SJSA1 (cell line): Measurements from ENCODE around the gene FHIT. TPM values are rescaled to one million over a fixed set of nuclear protein-coding genes. Genes with fewer than 3 reads are reported as not detected.

ENCODE experiments used
- DNase-seq, 2 experiments: peaks; one replicate each; pipeline ENCODE4 v3.0.0-alpha.2; 2015 to 2020; ENCODE audit warnings: low spot score in 2 of 2, low read depth in 1 of 2
- H3K27ac ChIP-seq: fragments of 250-450 bp; sonication (Bioruptor Pico); 2 replicates; pipeline ENCODE4 v1.5.1; 2020; ENCODE audit warnings: mild to moderate bottlenecking, moderate library complexity
- H3K27me3 ChIP-seq: fragments of 250-450 bp; sonication (Bioruptor Pico); replicated peaks from 2 replicates; pipeline ENCODE4 v1.5.1; 2020; ENCODE audit warnings: mild to moderate bottlenecking, moderate library complexity
- H3K36me3 ChIP-seq: fragments of 250-450 bp; sonication (Bioruptor Pico); 2 replicates; pipeline ENCODE4 v1.5.1; 2020; ENCODE audit warnings: mild to moderate bottlenecking
- H3K4me1 ChIP-seq: fragments of 250-450 bp; sonication (Bioruptor Pico); replicated peaks from 2 replicates; pipeline ENCODE4 v1.6.1; 2021; ENCODE audit warnings: mild to moderate bottlenecking
- H3K4me3 ChIP-seq: fragments of 250-450 bp; sonication (Bioruptor Pico); 2 replicates; pipeline ENCODE4 v1.5.1; 2020; ENCODE audit warnings: mild to moderate bottlenecking
- H3K9me3 ChIP-seq: fragments of 250-450 bp; sonication (Bioruptor Pico); replicated peaks from 2 replicates; pipeline ENCODE4 v1.5.1; 2020; ENCODE audit warnings: mild to moderate bottlenecking
- total RNA-seq: library from RNA; depleted of rRNA; stranded (reverse); fragments of >200 nt; shearing (Covaris generic); gene quantifications from 2 replicates; pipeline ENCODE4 v1.2.3, GENCODE V29; 2014

The FHIT gene
- total RNA-seq, 1 experiment from 2014 or later = not detected

DNA sequence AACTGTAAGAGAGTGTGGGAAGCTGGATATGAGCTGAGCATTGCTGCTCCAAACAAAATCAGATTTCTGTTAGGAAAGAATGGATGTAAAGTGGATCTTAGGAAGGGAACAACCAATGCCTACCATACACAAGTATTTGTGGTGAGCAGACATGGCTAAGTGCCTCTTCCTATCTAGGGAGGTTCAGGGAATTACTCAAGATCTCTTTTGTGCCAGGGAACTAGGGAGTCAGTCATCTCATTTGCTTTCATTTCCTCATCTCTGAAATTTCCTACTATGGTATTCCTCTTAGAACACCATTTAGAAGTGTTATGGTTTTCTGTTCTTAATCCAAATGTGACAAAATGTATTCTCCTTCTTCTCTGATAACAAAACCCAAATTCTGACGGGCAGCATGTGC lies 396.5 kb downstream of the FHIT start:
- Histone ChIP-seq H3K27me3 (no peaks in the 10 kb centered on the region), H3K27ac (no peak overlapping the region), H3K4me1 (no peaks in the 10 kb centered on the region), H3K36me3 (no peaks in the 10 kb centered on the region), H3K4me3 (no peak overlapping the region), H3K9me3 (no peaks in the 10 kb centered on the region)
- no peak for DNase-seq

DNA sequence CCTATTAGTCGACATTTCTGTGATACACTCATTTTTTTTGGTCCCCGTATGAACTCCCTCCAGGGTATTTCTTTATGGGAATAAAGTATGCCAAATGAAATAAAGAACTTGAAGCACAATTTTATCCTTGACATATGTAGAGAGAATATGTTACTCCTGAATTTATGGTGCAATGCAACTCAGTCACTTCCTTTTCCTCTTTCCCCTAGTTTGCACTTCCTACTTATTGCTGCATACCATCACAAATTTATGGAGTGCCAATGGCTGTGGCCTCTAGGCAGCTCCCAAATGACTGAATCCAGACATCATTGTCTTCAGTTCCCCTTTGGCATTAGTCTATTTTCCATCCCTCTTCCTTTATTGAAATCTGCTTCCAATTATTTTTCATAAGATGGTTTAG lies 403.5 kb downstream of the FHIT start:
- Histone ChIP-seq H3K4me3 (no peak overlapping the region), H3K4me1 (no peaks in the 10 kb centered on the region), H3K27me3 (no peaks in the 10 kb centered on the region), H3K36me3 (no peaks in the 10 kb centered on the region), H3K9me3 (no peaks in the 10 kb centered on the region), H3K27ac (no peak overlapping the region)
- no peak for DNase-seq

DNA sequence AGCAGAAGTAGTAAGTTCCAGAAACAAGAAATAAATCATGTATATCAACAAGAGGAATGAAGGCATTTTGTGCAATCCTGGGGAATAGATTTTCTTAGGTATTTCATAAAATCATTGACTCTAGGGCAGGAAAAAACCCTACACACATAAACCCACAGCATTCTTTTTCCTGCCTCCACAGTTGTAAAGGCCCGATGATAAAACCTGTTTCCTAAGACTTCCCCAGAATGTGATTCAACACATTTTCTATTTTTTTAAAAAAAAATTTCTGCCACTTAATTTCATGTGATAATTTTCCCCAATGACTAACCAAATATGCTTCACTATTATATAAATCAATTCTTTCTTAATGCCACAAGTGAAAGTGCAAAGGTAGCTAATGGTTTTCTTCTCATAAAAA lies 407.0 kb downstream of the FHIT start:
- Histone ChIP-seq H3K27ac (no peak overlapping the region), H3K9me3 (no peaks in the 10 kb centered on the region), H3K27me3 (no peaks in the 10 kb centered on the region), H3K4me1 (no peaks in the 10 kb centered on the region), H3K4me3 (no peak overlapping the region), H3K36me3 (no peaks in the 10 kb centered on the region)
- no peak for DNase-seq

DNA sequence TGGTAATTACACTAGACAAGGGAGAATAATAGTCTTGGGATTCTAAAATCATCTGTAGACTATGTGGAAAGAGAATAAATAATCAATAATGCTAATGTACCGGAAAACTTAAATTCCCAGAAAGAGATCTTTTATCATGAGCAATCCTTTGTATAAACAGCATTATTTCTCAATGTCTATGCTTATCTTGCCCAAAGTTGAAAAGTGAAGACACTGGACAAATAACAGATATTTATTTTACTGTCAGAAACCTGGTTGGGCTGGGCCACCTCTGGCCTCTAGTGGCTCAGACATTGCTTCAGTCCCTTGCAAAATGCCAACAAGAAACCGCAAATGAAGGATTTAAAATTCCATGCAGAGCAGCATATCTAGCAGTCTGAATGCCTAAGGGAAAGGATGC lies 409.9 kb downstream of the FHIT start:
- Histone ChIP-seq H3K27me3 (no peaks in the 10 kb centered on the region), H3K9me3 (no peaks in the 10 kb centered on the region), H3K27ac (no peak overlapping the region), H3K4me3 (no peak overlapping the region), H3K36me3 (no peaks in the 10 kb centered on the region), H3K4me1 (no peaks in the 10 kb centered on the region)
- DNase-seq = no peak

DNA sequence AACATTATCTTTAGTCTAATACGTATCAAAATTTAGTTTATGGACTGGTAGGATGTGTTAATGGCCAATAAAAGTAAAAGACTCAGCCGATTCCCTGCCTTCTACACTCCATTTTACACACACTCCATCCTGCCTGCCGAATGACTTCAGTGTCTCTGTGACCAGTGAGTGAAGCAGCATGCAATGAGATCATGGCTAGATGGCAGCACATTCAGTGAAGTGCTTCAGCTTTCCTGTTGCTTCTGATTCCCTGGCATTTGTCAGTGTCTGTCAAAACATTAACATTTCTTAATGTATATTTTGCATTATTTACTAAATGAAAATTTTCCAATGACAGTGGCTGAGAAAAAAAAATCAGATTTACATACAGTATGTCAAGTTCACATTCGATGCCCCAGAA lies 412.0 kb downstream of the FHIT start:
- Histone ChIP-seq H3K27me3 (no peaks in the 10 kb centered on the region), H3K4me3 (no peak overlapping the region), H3K9me3 (no peaks in the 10 kb centered on the region), H3K4me1 (no peaks in the 10 kb centered on the region), H3K36me3 (no peaks in the 10 kb centered on the region), H3K27ac (no peak overlapping the region)
- DNase-seq = no peak

DNA sequence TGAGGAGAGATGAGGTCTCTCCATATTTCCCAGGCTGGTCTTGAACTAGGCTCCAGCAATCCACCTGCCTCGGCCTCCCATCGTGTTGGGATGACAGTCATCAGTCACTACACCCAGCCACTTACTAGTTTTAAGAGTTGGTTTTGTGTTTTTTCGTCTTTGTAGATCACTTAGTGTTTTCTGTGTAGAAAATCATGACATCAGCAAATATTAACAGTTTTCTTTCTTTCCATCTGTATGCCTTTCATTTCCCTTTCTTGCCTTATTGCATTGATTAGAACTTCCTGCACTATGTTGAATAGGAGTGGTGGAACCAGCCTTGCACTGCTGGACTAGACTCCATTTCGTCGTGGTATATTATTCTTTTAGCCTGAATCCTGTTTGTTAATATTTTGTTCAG lies 415.5 kb downstream of the FHIT start:
- Histone ChIP-seq H3K9me3 (no peaks in the 10 kb centered on the region), H3K4me1 (no peaks in the 10 kb centered on the region), H3K36me3 (no peaks in the 10 kb centered on the region), H3K27me3 (no peaks in the 10 kb centered on the region), H3K27ac (no peak overlapping the region), H3K4me3 (no peak overlapping the region)
- DNase-seq = no peak

DNA sequence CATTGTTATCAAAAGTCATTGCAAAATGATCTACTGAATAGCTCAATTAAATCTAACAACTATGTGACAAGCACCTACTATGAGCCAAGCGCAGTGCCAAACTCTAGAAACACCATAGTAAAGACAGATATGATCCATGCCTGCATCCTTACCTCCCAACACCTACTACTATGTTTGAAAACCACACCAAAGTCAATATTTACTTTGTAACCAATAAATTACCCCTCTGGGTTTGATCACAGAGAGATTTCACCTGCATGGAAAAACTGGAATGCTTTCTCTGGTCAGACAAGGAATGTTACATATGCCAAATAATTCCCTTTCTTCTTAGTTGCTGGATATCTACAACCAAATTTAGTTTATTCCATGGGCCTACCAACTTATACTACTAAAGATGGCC lies 422.2 kb downstream of the FHIT start:
- Histone ChIP-seq H3K27me3 (no peaks in the 10 kb centered on the region), H3K36me3 (no peaks in the 10 kb centered on the region), H3K4me3 (no peak overlapping the region), H3K4me1 (no peaks in the 10 kb centered on the region), H3K9me3 (no peaks in the 10 kb centered on the region), H3K27ac (no peak overlapping the region)
- no peak for DNase-seq

DNA sequence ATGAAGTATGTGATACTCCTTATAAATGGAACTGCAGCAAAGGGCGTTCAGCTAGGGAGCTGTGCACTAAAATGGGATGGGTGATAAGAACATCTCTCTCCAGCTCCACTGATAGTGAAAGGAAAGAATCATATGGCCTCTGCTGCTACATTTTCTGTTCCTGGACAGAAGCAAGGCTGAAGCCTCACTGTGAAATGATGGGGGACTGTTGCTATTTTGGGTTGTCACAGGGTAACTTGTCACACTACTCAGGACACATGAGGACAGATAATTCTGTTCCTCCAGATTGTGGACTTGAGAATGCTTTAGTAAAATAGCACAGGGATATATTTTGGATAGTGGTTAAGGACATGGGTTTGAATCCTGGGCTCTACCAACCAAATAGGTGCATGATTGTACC lies 423.6 kb downstream of the FHIT start:
- H3K4me1 ChIP-seq = no peaks in the 10 kb centered on the region
- H3K4me3 ChIP-seq = no peak overlapping the region
- H3K27me3 ChIP-seq = no peaks in the 10 kb centered on the region
- no peaks in the 10 kb centered on the region for H3K9me3 ChIP-seq
- H3K27ac ChIP-seq = no peak overlapping the region
- H3K36me3 ChIP-seq = no peaks in the 10 kb centered on the region
- no peak for DNase-seq

DNA sequence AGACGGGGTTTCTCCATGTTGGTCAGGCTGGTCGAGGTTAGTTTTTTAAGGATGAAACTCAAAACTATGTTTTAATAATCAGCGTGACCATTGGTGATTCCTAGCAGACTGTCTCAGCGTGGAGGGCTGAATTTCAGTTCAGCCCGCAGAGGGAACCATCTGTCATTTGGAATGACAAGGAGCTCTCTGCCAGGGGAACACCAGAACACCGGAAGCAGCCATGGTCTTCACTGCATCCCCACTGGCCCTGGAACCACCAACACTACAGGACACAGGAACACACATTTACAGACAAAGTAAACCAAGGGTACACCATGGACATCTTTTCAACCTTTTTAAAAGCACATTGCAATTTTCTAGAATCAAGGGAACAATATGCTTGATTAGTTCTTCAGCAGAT lies 424.7 kb downstream of the FHIT start:
- Histone ChIP-seq H3K36me3 (no peaks in the 10 kb centered on the region), H3K4me1 (no peaks in the 10 kb centered on the region), H3K27me3 (no peaks in the 10 kb centered on the region), H3K9me3 (no peaks in the 10 kb centered on the region), H3K4me3 (no peak overlapping the region), H3K27ac (no peak overlapping the region)
- DNase-seq = no peak

DNA sequence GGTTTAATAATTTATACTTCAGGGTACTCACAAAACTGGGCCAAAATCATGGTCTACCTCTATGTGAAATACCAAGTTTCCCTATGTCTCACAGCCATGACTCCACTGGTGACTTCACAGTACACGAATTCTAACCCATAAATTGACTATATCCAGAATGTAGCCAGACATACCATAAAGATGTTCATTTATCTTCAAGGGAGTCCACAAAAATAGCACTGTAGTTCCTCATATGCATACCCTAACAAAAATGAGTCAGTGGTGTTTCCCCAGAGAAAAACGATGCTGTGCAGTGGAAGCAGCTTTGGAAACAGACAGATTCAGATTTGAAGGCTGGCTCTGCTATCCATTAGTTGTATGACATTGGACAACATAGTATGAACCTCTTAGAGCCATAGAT lies 438.8 kb downstream of the FHIT start:
- Histone ChIP-seq H3K36me3 (no peaks in the 10 kb centered on the region), H3K4me1 (no peaks in the 10 kb centered on the region), H3K27ac (no peak overlapping the region), H3K9me3 (no peaks in the 10 kb centered on the region), H3K27me3 (no peaks in the 10 kb centered on the region), H3K4me3 (no peak overlapping the region)
- DNase-seq = no peak

DNA sequence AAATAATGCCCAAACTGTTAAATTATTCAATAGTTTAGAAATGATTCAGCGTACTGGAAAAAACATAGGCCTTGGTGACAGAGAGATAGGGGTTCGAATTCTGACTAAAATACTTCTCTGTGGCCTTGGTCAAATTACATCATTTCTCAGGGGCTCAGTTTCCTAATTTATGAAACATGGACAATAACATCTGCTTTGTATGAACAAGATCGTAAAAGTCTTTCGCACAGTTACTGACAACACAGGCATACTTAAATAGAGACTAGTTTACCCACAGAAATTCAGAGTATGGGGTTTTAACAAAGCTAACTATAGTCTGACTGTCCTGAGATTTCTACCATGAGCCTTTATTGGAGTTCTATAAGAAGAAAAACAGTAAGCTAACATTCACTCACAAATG lies 440.4 kb downstream of the FHIT start:
- Histone ChIP-seq H3K36me3 (no peaks in the 10 kb centered on the region), H3K4me3 (no peak overlapping the region), H3K9me3 (no peaks in the 10 kb centered on the region), H3K27me3 (no peaks in the 10 kb centered on the region), H3K27ac (no peak overlapping the region), H3K4me1 (no peaks in the 10 kb centered on the region)
- no peak for DNase-seq

DNA sequence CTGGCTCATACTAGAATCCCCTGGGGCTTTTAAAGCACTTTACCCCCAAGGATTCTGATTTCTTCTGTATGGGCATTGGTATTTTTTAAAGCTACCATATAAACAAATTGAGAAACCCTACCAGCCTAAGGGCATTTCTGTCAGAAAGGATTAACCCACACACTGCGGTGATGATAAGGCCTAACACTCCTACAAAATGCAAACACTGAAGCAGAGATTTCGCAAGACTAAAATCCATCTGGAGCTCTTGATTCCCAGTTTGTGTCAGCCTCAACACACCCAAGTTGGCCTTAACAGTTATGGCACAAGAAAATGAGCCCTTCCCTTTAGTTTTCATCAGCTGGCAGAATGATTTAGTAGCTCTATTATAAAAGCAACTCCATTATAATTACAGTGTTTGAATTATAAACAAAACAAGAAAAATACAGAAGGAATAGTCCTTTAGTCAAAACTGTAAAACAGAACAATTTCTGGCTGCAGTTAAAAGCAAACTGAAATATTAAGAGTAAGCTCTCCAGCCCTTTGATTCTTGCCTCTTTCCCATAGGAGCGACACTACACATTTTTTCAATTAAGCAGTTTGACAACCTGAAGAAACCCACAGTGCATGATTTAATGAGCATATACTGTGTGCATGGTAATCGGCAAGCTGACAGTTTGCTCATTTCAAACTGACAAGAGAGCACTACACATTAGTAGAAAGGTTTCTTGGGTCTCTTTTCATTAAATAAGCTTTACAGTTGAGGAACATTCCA lies 441.2 kb downstream of the FHIT start:
- Histone ChIP-seq H3K9me3 (no peaks in the 10 kb centered on the region), H3K4me3 (no peak overlapping the region), H3K27ac (no peak overlapping the region), H3K27me3 (no peaks in the 10 kb centered on the region), H3K4me1 (no peaks in the 10 kb centered on the region), H3K36me3 (no peaks in the 10 kb centered on the region)
- no peak for DNase-seq

DNA sequence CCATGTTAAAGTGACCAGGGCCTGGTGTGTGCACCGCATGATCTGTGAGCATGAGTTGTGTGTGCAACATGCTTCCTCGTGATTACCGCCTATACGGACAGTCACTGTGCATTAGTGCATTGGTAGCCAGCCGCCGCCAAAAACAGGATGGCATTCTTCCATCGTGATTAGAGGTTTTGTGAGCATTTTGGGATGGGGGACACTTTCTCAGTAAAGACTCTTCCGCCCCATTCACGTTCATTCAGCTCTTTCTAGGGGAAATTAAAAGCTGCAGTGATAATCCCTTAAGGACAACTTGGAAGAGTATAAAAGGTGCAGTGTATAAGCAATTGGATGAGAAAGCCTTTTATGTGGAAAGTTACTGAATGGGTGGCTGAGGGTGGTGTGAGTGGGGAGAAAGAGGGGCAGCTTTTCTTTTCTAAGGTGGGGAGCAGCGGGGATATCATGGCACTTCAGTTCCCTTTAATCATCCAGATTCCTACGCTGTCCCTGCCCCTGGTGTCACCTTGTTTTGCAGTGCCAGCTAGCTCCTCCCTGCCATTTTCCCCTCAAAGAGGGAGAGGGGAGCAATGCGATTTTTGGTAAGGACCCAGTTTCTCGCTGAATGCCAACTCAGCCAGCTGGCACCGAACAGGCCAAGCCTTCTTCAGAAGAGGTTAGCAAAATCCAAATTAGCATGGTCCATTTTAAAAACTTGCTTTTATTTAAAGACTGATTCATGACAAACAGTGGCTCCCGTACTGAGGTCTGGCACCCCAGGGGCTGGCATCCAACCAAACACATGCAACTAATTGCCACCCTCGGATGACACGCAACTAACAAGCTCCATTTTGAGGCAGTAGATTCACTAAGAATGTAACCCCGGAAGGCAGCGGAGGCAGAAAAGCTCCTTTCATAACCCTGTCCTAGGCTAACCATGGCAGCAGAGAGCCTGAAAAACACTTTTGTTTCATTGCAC lies 447.8 kb downstream of the FHIT start:
- H3K36me3 ChIP-seq = no peaks in the 10 kb centered on the region
- H3K4me1 ChIP-seq = no peaks in the 10 kb centered on the region
- H3K27me3 ChIP-seq = no peaks in the 10 kb centered on the region
- no peak for DNase-seq
- H3K4me3 ChIP-seq = no peak overlapping the region
- H3K9me3 ChIP-seq = no peaks in the 10 kb centered on the region
- H3K27ac ChIP-seq = no peak overlapping the region

DNA sequence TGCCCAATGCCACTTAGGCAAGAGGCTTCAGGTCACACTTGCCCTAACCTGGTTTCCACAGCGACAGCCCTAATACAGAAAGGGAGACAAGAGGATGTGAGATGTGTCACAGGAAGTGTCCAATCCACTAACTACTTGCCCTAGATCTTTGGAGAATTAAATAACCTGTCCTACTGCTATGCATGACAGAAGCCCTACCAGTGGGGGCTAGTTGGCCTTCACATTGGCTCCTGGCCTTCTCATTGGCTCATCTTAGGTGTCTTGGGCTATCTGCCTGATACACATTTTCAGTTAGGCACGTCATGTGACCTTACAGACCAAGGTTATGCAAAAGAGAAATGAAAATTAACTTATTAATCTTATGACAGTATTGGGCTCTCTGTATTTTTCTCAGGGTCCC lies 449.9 kb downstream of the FHIT start:
- Histone ChIP-seq H3K27me3 (no peaks in the 10 kb centered on the region), H3K36me3 (no peaks in the 10 kb centered on the region), H3K4me1 (no peaks in the 10 kb centered on the region), H3K27ac (no peak overlapping the region), H3K9me3 (no peaks in the 10 kb centered on the region), H3K4me3 (no peak overlapping the region)
- no peak for DNase-seq
